Mesendoderm (in vitro differentiated cells): Measurements from ENCODE around the gene CAPN15.

ENCODE experiments used
- DNase-seq: peaks from one replicate; pipeline ENCODE4 v3.0.0; 2013
- H2AK5ac ChIP-seq: 2 replicates; pipeline ENCODE4 v1.6.1; 2013; ENCODE audit warnings: low read length, inconsistent platforms
- H2BK120ac ChIP-seq: 2 replicates; pipeline ENCODE4 v1.6.1; 2013; ENCODE audit warnings: low read depth, mild to moderate bottlenecking, low read length, moderate library complexity, mixed read lengths
- H2BK15ac ChIP-seq: replicated peaks from 2 replicates; pipeline ENCODE4 v1.6.1; 2013; ENCODE audit warnings: low read depth, mild to moderate bottlenecking, moderate library complexity
- H2BK5ac ChIP-seq: 2 replicates; pipeline ENCODE4 v1.6.1; 2013; ENCODE audit warnings: low read length, inconsistent platforms
- H3K18ac ChIP-seq: 2 replicates; pipeline ENCODE4 v1.6.1; 2013; ENCODE audit warnings: mild to moderate bottlenecking, low read length, mixed read lengths
- H3K23ac ChIP-seq: one replicate; pipeline ENCODE4 v1.6.1; 2013; ENCODE audit warnings: low read length
- H3K27ac ChIP-seq: 2 replicates; pipeline ENCODE4 v1.5.1; 2013; ENCODE audit warnings: low read depth, mild to moderate bottlenecking, inconsistent platforms, low read length, moderate library complexity
- H3K27me3 ChIP-seq: 2 replicates; pipeline ENCODE4 v1.6.1; 2013; ENCODE audit warnings: low read length, control low read depth, mild to moderate bottlenecking, inconsistent platforms; ENCODE audit not compliant: insufficient read depth, poor library complexity
- H3K36me3 ChIP-seq: 2 replicates; pipeline ENCODE4 v1.6.1; 2013; ENCODE audit warnings: low read length, inconsistent platforms; ENCODE audit not compliant: control insufficient read depth, insufficient read depth
- H3K4ac ChIP-seq: one replicate; pipeline ENCODE4 v1.6.1; 2013; ENCODE audit warnings: low read depth, mild to moderate bottlenecking, low read length, moderate library complexity
- H3K4me1 ChIP-seq: 2 replicates; pipeline ENCODE4 v1.6.1; 2013; ENCODE audit warnings: low read depth, low read length, inconsistent platforms; ENCODE audit not compliant: control insufficient read depth
- H3K4me2 ChIP-seq: 2 replicates; pipeline ENCODE4 v1.6.1; 2013; ENCODE audit warnings: low read length
- H3K4me3 ChIP-seq: 2 replicates; pipeline ENCODE4 v1.5.1; 2013; ENCODE audit warnings: mild to moderate bottlenecking, low read length
- H3K56ac ChIP-seq: one replicate; pipeline ENCODE4 v1.6.1; 2013; ENCODE audit warnings: low read length
- H3K79me1 ChIP-seq: 2 replicates; pipeline ENCODE4 v1.6.1; 2013; ENCODE audit warnings: low read length, inconsistent platforms
- H3K79me2 ChIP-seq: 2 replicates; pipeline ENCODE4 v1.6.1; 2013; ENCODE audit warnings: mild to moderate bottlenecking, low read length; ENCODE audit not compliant: control insufficient read depth, insufficient read depth
- H3K9ac ChIP-seq: 2 replicates; pipeline ENCODE4 v1.6.1; 2013; ENCODE audit warnings: low read length, inconsistent platforms
- H4K5ac ChIP-seq: one replicate; pipeline ENCODE4 v1.6.1; 2013; ENCODE audit warnings: low read length
- H4K8ac ChIP-seq: one replicate; pipeline ENCODE4 v1.6.1; 2013; ENCODE audit warnings: low read depth, mild to moderate bottlenecking, control low read depth, low read length, moderate library complexity
- WGBS: extraction: QIAGEN DNeasy Blood & Tissue Kit; methylation state at CpG from one replicate; pipeline ENCODE4 v1.1.7; 2013; ENCODE audit warnings: low lambda C conversion rate, missing lambda C conversion rate; ENCODE audit not compliant: insufficient coverage; ENCODE audit errors: extremely low coverage; 5-methylcytosine and 5-hydroxymethylcytosine counted together

CAPN15 gene

GRCh38 chr16:508884-509736, 18.4 kb upstream of the CAPN15 start:
- H3K23ac ChIP-seq = no peak overlapping the region
- H2BK15ac ChIP-seq = no peak overlapping the region
- H3K9ac ChIP-seq = no peak overlapping the region
- no peaks in the 10 kb centered on the region for H3K27me3 ChIP-seq
- no peak overlapping the region for H3K27ac ChIP-seq
- H3K18ac ChIP-seq = no peak overlapping the region
- no peak overlapping the region for H2AK5ac ChIP-seq
- H4K8ac ChIP-seq = no peak overlapping the region
- H3K79me1 ChIP-seq = no peaks in the 10 kb centered on the region
- DNase-seq = no peak
- no peak overlapping the region for H2BK120ac ChIP-seq
- no peak overlapping the region for H3K4me3 ChIP-seq
- H2BK5ac ChIP-seq = no peak overlapping the region
- no peaks in the 10 kb centered on the region for H3K36me3 ChIP-seq
- no CpG with 5 or more reads among the region's 18 CpGs for WGBS
- H3K4me1 ChIP-seq = no peaks in the 10 kb centered on the region
- H3K79me2 ChIP-seq = no peaks in the 10 kb centered on the region
- H3K4ac ChIP-seq = no peak overlapping the region
- no peak overlapping the region for H3K56ac ChIP-seq
- no peak overlapping the region for H4K5ac ChIP-seq
- H3K4me2 ChIP-seq = no peak overlapping the region

GRCh38 chr16:510066-510825, 17.3 kb upstream of the CAPN15 start:
- no peak overlapping the region for H2BK15ac ChIP-seq
- H3K4me2 ChIP-seq = no peak overlapping the region
- WGBS = no CpG with 5 or more reads among the region's 35 CpGs
- no peak overlapping the region for H3K27ac ChIP-seq
- no peak for DNase-seq
- H3K79me2 ChIP-seq = no peaks in the 10 kb centered on the region
- no peak overlapping the region for H2BK120ac ChIP-seq
- no peak overlapping the region for H2AK5ac ChIP-seq
- no peaks in the 10 kb centered on the region for H3K36me3 ChIP-seq
- no peak overlapping the region for H4K8ac ChIP-seq
- H3K4ac ChIP-seq = no peak overlapping the region
- H4K5ac ChIP-seq = no peak overlapping the region
- H3K56ac ChIP-seq = no peak overlapping the region
- no peak overlapping the region for H3K4me3 ChIP-seq
- H2BK5ac ChIP-seq = no peak overlapping the region
- no peak overlapping the region for H3K9ac ChIP-seq
- no peaks in the 10 kb centered on the region for H3K27me3 ChIP-seq
- H3K79me1 ChIP-seq = no peaks in the 10 kb centered on the region
- no peak overlapping the region for H3K23ac ChIP-seq
- no peaks in the 10 kb centered on the region for H3K4me1 ChIP-seq
- no peak overlapping the region for H3K18ac ChIP-seq

- no peaks in the 10 kb centered on the region for H3K36me3 ChIP-seq
- WGBS = no CpG with 5 or more reads among the region's 6 CpGs
- H3K27me3 ChIP-seq = no peaks in the 10 kb centered on the region
- H3K4ac ChIP-seq = no peak overlapping the region
- no peaks in the 10 kb centered on the region for H3K79me2 ChIP-seq
- H4K5ac ChIP-seq = no peak overlapping the region
- H2BK120ac ChIP-seq = no peak overlapping the region
- no peak overlapping the region for H3K4me3 ChIP-seq
- no peaks in the 10 kb centered on the region for H3K79me1 ChIP-seq
- no peak overlapping the region for H2BK15ac ChIP-seq
- H3K18ac ChIP-seq = no peak overlapping the region
- H3K9ac ChIP-seq = no peak overlapping the region
- no peak overlapping the region for H4K8ac ChIP-seq
- no peak overlapping the region for H2BK5ac ChIP-seq
- H3K23ac ChIP-seq = no peak overlapping the region
- no peak overlapping the region for H2AK5ac ChIP-seq
- no peak overlapping the region for H3K4me2 ChIP-seq
- H3K56ac ChIP-seq = no peak overlapping the region
- H3K4me1 ChIP-seq = no peaks in the 10 kb centered on the region
- no peak for DNase-seq
- H3K27ac ChIP-seq = no peak overlapping the region
Observed at GRCh38 chr16:512802-513201, 14.7 kb upstream of the CAPN15 start.

- Histone ChIP-seq H4K8ac (no peak overlapping the region), H2AK5ac (no peak overlapping the region), H3K56ac (no peak overlapping the region), H3K4me2 (no peak overlapping the region), H3K4ac (no peak overlapping the region), H3K23ac (no peak overlapping the region), H3K9ac (no peak overlapping the region), H3K36me3 (peaks cover 2% of the 10 kb centered on the region), H3K79me2 (no peaks in the 10 kb centered on the region), H2BK5ac (no peak overlapping the region), H3K27me3 (no peaks in the 10 kb centered on the region), H3K4me3 (no peak overlapping the region), H3K18ac (no peak overlapping the region), H3K4me1 (no peaks in the 10 kb centered on the region), H2BK120ac (no peak overlapping the region), H4K5ac (no peak overlapping the region), H3K27ac (no peak overlapping the region), H2BK15ac (no peak overlapping the region), H3K79me1 (no peaks in the 10 kb centered on the region)
- no CpG with 5 or more reads among the region's 10 CpGs for WGBS
- DNase-seq = no peak
Observed at GRCh38 chr16:513950-514349, 13.6 kb upstream of the CAPN15 start.

- no peak overlapping the region for H3K4me2 ChIP-seq
- no peak overlapping the region for H2BK120ac ChIP-seq
- no peak overlapping the region for H3K56ac ChIP-seq
- H4K8ac ChIP-seq = no peak overlapping the region
- H3K27me3 ChIP-seq = no peaks in the 10 kb centered on the region
- no peak overlapping the region for H2BK15ac ChIP-seq
- no peak overlapping the region for H2AK5ac ChIP-seq
- H3K27ac ChIP-seq = no peak overlapping the region
- no peak overlapping the region for H3K4me3 ChIP-seq
- no peak overlapping the region for H4K5ac ChIP-seq
- H3K36me3 ChIP-seq = peaks cover 3% of the 10 kb centered on the region
- H3K9ac ChIP-seq = no peak overlapping the region
- H3K4me1 ChIP-seq = no peaks in the 10 kb centered on the region
- no peak overlapping the region for H3K18ac ChIP-seq
- no peak overlapping the region for H3K4ac ChIP-seq
- WGBS = no CpG with 5 or more reads among the region's 45 CpGs
- no peaks in the 10 kb centered on the region for H3K79me2 ChIP-seq
- no peaks in the 10 kb centered on the region for H3K79me1 ChIP-seq
- no peak overlapping the region for H2BK5ac ChIP-seq
- no peak overlapping the region for H3K23ac ChIP-seq
- no peak for DNase-seq
Observed at GRCh38 chr16:515175-515938, 12.2 kb upstream of the CAPN15 start.
